ENCODE data around the gene ARRB1. TPM values are rescaled to one million over a fixed set of nuclear protein-coding genes. Genes with fewer than 3 reads are reported as not detected.

Gene ARRB1
- polyA plus RNA-seq, 2 of the 4 experiments (the other 2 are of a cell fraction): 6.8 to 14.3 TPM

DNA sequence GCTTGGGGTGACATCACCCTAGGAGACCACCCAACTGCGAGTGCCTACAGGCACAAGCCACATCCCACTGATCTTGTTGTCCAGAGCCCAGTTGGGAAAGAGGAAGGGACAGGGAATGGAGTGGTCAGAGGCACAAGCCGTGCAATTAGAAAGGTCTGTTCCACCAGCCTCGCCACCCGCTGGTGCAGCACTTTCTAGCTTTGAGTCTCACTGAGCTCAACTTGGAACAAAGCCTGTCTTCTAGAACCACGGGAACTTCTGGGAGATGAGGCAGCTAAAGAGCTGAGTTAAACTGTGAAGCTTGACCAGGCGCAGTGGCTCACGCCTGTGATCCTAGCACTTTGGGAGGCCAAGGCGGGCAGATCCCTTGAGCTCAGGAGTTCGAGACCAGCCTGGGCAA is 81.6 kb downstream of the ARRB1 start (continued):
- TF ChIP-seq, protein P1, sequence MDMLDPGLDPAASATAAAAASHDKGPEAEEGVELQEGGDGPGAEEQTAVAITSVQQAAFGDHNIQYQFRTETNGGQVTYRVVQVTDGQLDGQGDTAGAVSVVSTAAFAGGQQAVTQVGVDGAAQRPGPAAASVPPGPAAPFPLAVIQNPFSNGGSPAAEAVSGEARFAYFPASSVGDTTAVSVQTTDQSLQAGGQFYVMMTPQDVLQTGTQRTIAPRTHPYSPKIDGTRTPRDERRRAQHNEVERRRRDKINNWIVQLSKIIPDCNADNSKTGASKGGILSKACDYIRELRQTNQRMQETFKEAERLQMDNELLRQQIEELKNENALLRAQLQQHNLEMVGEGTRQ (IDR thresholded peaks at IDR 0.05): no peak
- TF ChIP-seq, protein P2, sequence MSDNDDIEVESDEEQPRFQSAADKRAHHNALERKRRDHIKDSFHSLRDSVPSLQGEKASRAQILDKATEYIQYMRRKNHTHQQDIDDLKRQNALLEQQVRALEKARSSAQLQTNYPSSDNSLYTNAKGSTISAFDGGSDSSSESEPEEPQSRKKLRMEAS (IDR thresholded peaks at IDR 0.05): no peak
- no peak for TF ChIP-seq FOSB (CRISPR knock-in tag; IDR thresholded peaks at IDR 0.05)
- no peak for TF ChIP-seq MYC (IDR thresholded peaks at IDR 0.05; ENCODE audit: borderline replicate concordance, low read length)

DNA sequence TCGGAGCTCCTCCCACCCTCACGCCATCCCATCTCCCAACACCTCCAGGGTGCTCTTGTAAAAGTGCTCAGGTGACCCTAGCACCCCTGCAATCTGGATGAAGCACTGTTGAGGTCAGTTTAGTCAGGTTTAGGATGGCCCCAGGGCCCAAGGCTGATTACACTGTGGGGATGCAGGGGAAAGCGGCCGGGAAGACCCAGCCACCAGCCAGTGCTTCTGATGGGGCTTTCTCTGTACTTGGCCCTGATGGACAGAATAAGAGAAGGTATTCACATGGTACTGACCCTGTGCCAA is 82.1 kb downstream of the ARRB1 start:
- ATAC-seq (no peak), DNase-seq (ENCODE audit: low read depth in 1 of 2, low spot score in 1 of 2) (no peak), FAIRE-seq (no peak)
- Histone ChIP-seq H3K9me3 (no peaks in the 10 kb centered on the region), H3K4me3 (no peak overlapping the region), H3K27ac (no peak overlapping the region), H3K4me1 (peaks cover under 1% of the 10 kb centered on the region; the same call in 1 of the 3 replicates), H3K4me2 (no peak overlapping the region)
- POLR2A ChIA-PET: no interaction called here
- CTCF ChIA-PET: interaction anchor here (0.8 to 21.7 kb wide), 13 partner anchors 11 to 340 kb away, joined by 3 to 581 read pairs (median 7); partner anchors contain the start of gene TPBGL
- 94% methylated on average over 2 of the region's 4 CpGs for WGBS (ENCODE audit: missing lambda C conversion rate)
- TF ChIP-seq EP300 (IDR thresholded peaks at IDR 0.05): no peak
- TF ChIP-seq NPAS2 (CRISPR knock-in tag; IDR thresholded peaks at IDR 0.05; ENCODE audit: borderline replicate concordance): no peak
- no peak for TF ChIP-seq TP53 (CRISPR knock-in tag; IDR thresholded peaks at IDR 0.05)
- TF ChIP-seq RARB (CRISPR knock-in tag; IDR thresholded peaks at IDR 0.05): no peak

DNA sequence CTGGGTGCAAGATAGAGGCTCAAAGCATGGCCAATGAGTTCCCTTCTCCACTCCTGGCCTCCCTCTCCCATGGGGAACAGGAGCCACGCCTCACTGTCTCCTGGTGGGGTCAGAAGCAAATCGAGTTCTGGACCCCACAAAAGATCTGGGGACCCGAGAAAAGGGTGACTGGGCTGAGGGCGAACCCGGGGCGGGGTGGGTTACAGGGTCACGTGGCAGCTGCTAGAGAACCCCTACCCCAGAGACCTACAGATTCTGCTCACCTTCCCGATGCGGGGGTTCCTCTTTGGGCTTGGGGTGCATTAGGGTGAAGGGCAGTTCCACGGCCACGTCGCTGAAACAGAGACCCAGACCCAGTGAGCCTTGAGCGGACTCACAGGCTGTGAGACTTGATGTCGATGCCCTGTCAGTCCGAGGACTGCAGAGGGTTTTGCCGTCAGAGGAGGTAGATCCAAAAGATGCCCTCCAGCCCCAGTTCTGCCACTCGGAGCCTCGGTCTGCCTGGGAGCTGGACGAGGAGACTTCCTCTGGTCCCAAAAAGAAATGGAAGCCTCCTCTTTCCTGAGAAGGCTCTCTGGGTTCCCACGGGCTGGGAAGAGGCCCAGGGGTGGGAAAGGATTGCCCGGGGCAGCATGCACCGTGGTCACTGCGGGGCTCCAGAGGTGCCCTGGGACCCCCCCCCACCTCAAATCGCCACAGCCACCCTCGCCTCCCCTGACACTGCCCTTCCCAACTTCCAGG is 82.7 kb downstream of the ARRB1 start:
- H3K4me1 ChIP-seq: peaks cover 5% of the 10 kb centered on the region; the same call in 1 of the 3 replicates
- CTCF ChIA-PET: interaction anchor here (0.8 to 21.7 kb wide), 13 partner anchors 11 to 340 kb away, joined by 3 to 581 read pairs (median 7); partner anchors contain the start of gene TPBGL
- DNase-seq (ENCODE audit: low read depth in 1 of 2, low spot score in 1 of 2): no peak
- no peak overlapping the region for H3K27ac ChIP-seq
- H3K4me3 ChIP-seq: no peak overlapping the region
- WGBS (ENCODE audit: missing lambda C conversion rate): 86% methylated on average over 23 of the region's 25 CpGs
- no peak overlapping the region for H3K4me2 ChIP-seq
- POLR2A ChIA-PET: no interaction called here
- H3K9me3 ChIP-seq: no peaks in the 10 kb centered on the region
- no peak for ATAC-seq
- TF ChIP-seq, protein P3, sequence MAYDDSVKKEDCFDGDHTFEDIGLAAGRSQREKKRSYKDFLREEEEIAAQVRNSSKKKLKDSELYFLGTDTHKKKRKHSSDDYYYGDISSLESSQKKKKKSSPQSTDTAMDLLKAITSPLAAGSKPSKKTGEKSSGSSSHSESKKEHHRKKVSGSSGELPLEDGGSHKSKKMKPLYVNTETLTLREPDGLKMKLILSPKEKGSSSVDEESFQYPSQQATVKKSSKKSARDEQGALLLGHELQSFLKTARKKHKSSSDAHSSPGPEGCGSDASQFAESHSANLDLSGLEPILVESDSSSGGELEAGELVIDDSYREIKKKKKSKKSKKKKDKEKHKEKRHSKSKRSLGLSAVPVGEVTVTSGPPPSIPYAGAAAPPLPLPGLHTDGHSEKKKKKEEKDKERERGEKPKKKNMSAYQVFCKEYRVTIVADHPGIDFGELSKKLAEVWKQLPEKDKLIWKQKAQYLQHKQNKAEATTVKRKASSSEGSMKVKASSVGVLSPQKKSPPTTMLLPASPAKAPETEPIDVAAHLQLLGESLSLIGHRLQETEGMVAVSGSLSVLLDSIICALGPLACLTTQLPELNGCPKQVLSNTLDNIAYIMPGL (CRISPR knock-in tag; IDR thresholded peaks at IDR 0.05; ENCODE audit: borderline replicate concordance): no peak
- TF ChIP-seq, protein P4, sequence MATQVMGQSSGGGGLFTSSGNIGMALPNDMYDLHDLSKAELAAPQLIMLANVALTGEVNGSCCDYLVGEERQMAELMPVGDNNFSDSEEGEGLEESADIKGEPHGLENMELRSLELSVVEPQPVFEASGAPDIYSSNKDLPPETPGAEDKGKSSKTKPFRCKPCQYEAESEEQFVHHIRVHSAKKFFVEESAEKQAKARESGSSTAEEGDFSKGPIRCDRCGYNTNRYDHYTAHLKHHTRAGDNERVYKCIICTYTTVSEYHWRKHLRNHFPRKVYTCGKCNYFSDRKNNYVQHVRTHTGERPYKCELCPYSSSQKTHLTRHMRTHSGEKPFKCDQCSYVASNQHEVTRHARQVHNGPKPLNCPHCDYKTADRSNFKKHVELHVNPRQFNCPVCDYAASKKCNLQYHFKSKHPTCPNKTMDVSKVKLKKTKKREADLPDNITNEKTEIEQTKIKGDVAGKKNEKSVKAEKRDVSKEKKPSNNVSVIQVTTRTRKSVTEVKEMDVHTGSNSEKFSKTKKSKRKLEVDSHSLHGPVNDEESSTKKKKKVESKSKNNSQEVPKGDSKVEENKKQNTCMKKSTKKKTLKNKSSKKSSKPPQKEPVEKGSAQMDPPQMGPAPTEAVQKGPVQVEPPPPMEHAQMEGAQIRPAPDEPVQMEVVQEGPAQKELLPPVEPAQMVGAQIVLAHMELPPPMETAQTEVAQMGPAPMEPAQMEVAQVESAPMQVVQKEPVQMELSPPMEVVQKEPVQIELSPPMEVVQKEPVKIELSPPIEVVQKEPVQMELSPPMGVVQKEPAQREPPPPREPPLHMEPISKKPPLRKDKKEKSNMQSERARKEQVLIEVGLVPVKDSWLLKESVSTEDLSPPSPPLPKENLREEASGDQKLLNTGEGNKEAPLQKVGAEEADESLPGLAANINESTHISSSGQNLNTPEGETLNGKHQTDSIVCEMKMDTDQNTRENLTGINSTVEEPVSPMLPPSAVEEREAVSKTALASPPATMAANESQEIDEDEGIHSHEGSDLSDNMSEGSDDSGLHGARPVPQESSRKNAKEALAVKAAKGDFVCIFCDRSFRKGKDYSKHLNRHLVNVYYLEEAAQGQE (IDR thresholded peaks at IDR 0.05): no peak
- no peak for TF ChIP-seq HOXB13 (CRISPR knock-in tag; IDR thresholded peaks at IDR 0.05; ENCODE audit: low read depth)
- no peak for TF ChIP-seq EHMT2 (IDR thresholded peaks at IDR 0.05; ENCODE audit: low read depth)
- TF ChIP-seq, protein P5, sequence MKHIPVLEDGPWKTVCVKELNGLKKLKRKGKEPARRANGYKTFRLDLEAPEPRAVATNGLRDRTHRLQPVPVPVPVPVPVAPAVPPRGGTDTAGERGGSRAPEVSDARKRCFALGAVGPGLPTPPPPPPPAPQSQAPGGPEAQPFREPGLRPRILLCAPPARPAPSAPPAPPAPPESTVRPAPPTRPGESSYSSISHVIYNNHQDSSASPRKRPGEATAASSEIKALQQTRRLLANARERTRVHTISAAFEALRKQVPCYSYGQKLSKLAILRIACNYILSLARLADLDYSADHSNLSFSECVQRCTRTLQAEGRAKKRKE (CRISPR knock-in tag; IDR thresholded peaks at IDR 0.05; ENCODE audit: low read depth): no peak
- TF ChIP-seq KDM5A (IDR thresholded peaks at IDR 0.05): no peak
- TF ChIP-seq FOXS1 (CRISPR knock-in tag; IDR thresholded peaks at IDR 0.05): no peak
- TF ChIP-seq SREBF2 (IDR thresholded peaks at IDR 0.05): no peak
- no peak for TF ChIP-seq FOSB (CRISPR knock-in tag; IDR thresholded peaks at IDR 0.05)
- no peak for TF ChIP-seq POLR2A (IDR thresholded peaks at IDR 0.05; ENCODE audit: low read length)
- no peak for TF ChIP-seq BHLHE40 (IDR thresholded peaks at IDR 0.05; ENCODE audit: low read depth, low read length)
- no peak for TF ChIP-seq EHF (CRISPR knock-in tag; IDR thresholded peaks at IDR 0.05)
- no peak for TF ChIP-seq EP300 (IDR thresholded peaks at IDR 0.05)
- TF ChIP-seq HEYL (CRISPR knock-in tag; IDR thresholded peaks at IDR 0.05): no peak
- no peak for TF ChIP-seq JUNB (IDR thresholded peaks at IDR 0.05)
- no peak for TF ChIP-seq NFE2L2 (conservative IDR thresholded peaks at IDR 0.05; ENCODE audit: low read length)
- TF ChIP-seq, protein P6, sequence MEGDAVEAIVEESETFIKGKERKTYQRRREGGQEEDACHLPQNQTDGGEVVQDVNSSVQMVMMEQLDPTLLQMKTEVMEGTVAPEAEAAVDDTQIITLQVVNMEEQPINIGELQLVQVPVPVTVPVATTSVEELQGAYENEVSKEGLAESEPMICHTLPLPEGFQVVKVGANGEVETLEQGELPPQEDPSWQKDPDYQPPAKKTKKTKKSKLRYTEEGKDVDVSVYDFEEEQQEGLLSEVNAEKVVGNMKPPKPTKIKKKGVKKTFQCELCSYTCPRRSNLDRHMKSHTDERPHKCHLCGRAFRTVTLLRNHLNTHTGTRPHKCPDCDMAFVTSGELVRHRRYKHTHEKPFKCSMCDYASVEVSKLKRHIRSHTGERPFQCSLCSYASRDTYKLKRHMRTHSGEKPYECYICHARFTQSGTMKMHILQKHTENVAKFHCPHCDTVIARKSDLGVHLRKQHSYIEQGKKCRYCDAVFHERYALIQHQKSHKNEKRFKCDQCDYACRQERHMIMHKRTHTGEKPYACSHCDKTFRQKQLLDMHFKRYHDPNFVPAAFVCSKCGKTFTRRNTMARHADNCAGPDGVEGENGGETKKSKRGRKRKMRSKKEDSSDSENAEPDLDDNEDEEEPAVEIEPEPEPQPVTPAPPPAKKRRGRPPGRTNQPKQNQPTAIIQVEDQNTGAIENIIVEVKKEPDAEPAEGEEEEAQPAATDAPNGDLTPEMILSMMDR (IDR thresholded peaks at IDR 0.05): no peak
- TF ChIP-seq SMC3 (IDR thresholded peaks at IDR 0.05): no peak
- no peak for TF ChIP-seq NPAS2 (CRISPR knock-in tag; IDR thresholded peaks at IDR 0.05; ENCODE audit: borderline replicate concordance)
- FAIRE-seq: no peak

Measured in A549 (cell line).